ENCODE results near the gene TMEM232. TPM values are rescaled to one million over a fixed set of nuclear protein-coding genes. Genes with fewer than 3 reads are reported as not detected.
"Not testable (repeated sequence)": the region's sequence is repeated elsewhere in the genome, so short reads cannot be mapped to it uniquely, and the experiment has no call there.

TMEM232 gene
- total and polyA plus RNA-seq, 7 donors: 0.93 to 8.7 (median 2.5) TPM

- Histone ChIP-seq H3K27ac (no peak overlapping the region), H3K4me1 (peaks cover 0 to 17% (median 10%) of the 10 kb centered on the region in 4 donors), H3K9me3 (no peaks in the 10 kb centered on the region), H3K36me3 (no peaks in the 10 kb centered on the region), H3K4me3 (no peak overlapping the region), H3K27me3 (no peaks in the 10 kb centered on the region)
- TF ChIP-seq POLR2AphosphoS5 (IDR thresholded peaks at IDR 0.05): no peak
- TF ChIP-seq CTCF (IDR thresholded peaks at IDR 0.05): no peak
- no peak for TF ChIP-seq POLR2A (IDR thresholded peaks at IDR 0.05)
- TF ChIP-seq EP300 (IDR thresholded peaks at IDR 0.05): no peak
- WGBS, 2 donors: 11 to 45% methylated on average over 1 of the region's 1 CpG
- intact Hi-C loops (cut with DNase I): loop anchor here (5.0 kb wide), 1 partner anchor 357 kb away; the partner anchor contains the start of gene WDR36
- DNase-seq: no peak
Observed at GRCh38 chr5:110735556-110735955, 9.1 kb upstream of the TMEM232 start.

- intact Hi-C loops (cut with DNase I): no loop called here
- no peak for DNase-seq
- WGBS, 2 donors: 93 to 94% methylated on average over 2 of the region's 2 CpGs
Observed at GRCh38 chr5:110734101-110734500, 7.6 kb upstream of the TMEM232 start.

GRCh38 chr5:110731499-110731898 is 5.0 kb upstream of the TMEM232 start:
- H3K9me3 ChIP-seq; H3K27ac ChIP-seq; intact Hi-C loops (cut with DNase I); H3K27me3 ChIP-seq; H3K4me1 ChIP-seq; DNase-seq; H3K4me3 ChIP-seq; H3K36me3 ChIP-seq: not testable (repeated sequence)
- 95 to 98% methylated on average over 2 of the region's 2 CpGs for WGBS, 2 donors

More at GRCh38 chr5:110734101-110734500, 7.6 kb upstream of the TMEM232 start:
- peaks cover 0 to 5% (median 0%) of the 10 kb centered on the region in 4 donors for H3K4me1 ChIP-seq
- no peaks in the 10 kb centered on the region for H3K27me3 ChIP-seq
- H3K27ac ChIP-seq: no peak overlapping the region
- TF ChIP-seq POLR2A (IDR thresholded peaks at IDR 0.05) (no peak), EP300 (IDR thresholded peaks at IDR 0.05) (no peak), POLR2AphosphoS5 (IDR thresholded peaks at IDR 0.05) (no peak), CTCF (IDR thresholded peaks at IDR 0.05) (no peak)
- no peaks in the 10 kb centered on the region for H3K9me3 ChIP-seq
- H3K4me3 ChIP-seq: no peak overlapping the region
- H3K36me3 ChIP-seq: no peaks in the 10 kb centered on the region

GRCh38 chr5:110727025-110727314 is 499 bp upstream of the TMEM232 start:
- H3K36me3 ChIP-seq: no peaks in the 10 kb centered on the region
- TF ChIP-seq CTCF (IDR thresholded peaks at IDR 0.05): peak in 1 of 4 experiments; percentile 16
- no peak for TF ChIP-seq POLR2AphosphoS5 (IDR thresholded peaks at IDR 0.05)
- DNase-seq: no peak
- H3K27ac ChIP-seq: no peak overlapping the region
- H3K4me3 ChIP-seq: peak overlapping the region; percentile 20 to 47 (median 44)
- no peaks in the 10 kb centered on the region for H3K27me3 ChIP-seq
- intact Hi-C loops (cut with DNase I): no loop called here
- H3K9me3 ChIP-seq: no peaks in the 10 kb centered on the region
- peaks cover 0 to 4% (median 4%) of the 10 kb centered on the region in 4 donors for H3K4me1 ChIP-seq
- 23 to 34% methylated on average over 5 of the region's 5 CpGs for WGBS, 2 donors

GRCh38 chr5:110718311-110718710 is 8.2 kb downstream of the TMEM232 start:
- 72 to 80% methylated on average over 2 of the region's 2 CpGs for WGBS, 2 donors

More at GRCh38 chr5:110718311-110718710, 8.2 kb downstream of the TMEM232 start:
- no peaks in the 10 kb centered on the region for H3K4me1 ChIP-seq
- no peaks in the 10 kb centered on the region for H3K36me3 ChIP-seq
- H3K9me3 ChIP-seq: no peaks in the 10 kb centered on the region
- H3K27ac ChIP-seq: no peak overlapping the region
- no peak overlapping the region for H3K4me3 ChIP-seq
- no peaks in the 10 kb centered on the region for H3K27me3 ChIP-seq
- DNase-seq: no peak
- intact Hi-C loops (cut with DNase I): no loop called here
- no peak for TF ChIP-seq POLR2A (IDR thresholded peaks at IDR 0.05)
- no peak for TF ChIP-seq POLR2AphosphoS5 (IDR thresholded peaks at IDR 0.05)
- no peak for TF ChIP-seq EP300 (IDR thresholded peaks at IDR 0.05)
- no peak for TF ChIP-seq CTCF (IDR thresholded peaks at IDR 0.05)

All from sigmoid colon (tissue), 7 donors.